T-helper 22 cell (primary cell): ENCODE measurements around the gene DDIT4.
A peak's percentile ranks its signal among the peaks of the same experiment; 100 is the strongest.
"Not testable (repeated sequence)": the region's sequence is repeated elsewhere in the genome, so short reads cannot be mapped to it uniquely, and the experiment has no call there.

Experiments
- DNase-seq: peaks from one replicate; pipeline ENCODE4 v3.0.0-alpha.2; 2020; ENCODE audit warnings: low read depth

Gene DDIT4

DNA sequence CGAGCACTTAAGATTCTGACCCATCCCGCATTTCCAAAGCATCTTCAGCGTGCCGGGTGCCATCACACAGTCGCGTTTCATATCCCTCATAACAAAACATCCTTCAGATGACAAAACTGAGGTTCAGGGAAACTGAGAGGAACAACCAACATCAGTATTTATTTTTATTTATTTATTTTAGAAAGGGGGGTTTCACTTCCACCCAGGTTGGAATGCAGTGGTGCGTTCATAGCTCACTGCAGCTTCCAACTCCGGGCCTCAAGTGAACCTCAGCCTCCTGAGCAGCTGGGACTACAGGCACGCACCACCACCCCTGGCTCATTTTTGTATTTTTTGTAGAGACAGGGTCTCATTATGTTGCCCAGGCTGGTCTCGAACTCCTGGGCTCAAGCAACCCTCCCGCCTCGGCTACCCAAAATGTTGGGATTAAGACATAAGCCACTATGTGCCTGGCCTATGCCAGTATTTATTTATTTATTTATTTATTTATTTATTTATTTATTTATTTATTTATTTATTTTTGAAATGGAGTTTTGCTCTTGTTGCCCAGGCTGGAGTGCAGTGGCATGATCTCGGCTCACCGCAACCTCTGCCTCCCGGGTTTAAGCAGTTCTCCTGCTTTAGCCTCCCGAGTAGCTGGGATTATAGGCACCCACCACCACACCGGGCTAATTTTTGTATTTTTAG lies 24.4 kb upstream of the DDIT4 start:
- not testable (repeated sequence) for DNase-seq

DNA sequence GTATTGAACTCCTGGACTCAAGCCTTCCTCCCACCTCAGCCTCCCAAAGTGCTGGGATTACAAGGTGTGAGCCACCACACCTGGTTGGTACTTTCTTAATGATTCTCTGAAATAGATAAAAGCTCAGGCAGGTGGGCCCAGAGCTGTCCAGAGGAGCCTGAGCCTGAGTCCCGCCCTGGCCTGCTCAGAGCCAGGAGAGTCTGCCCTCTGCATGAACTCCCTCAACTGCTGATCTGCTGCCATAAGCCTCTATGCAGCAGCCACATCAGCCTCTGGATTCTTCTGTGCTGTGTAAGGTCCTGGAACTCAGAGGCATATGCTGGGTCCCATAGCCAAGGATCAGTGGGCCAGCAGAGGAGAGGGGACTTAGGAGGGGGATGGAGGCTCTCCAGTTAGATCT lies 23.1 kb upstream of the DDIT4 start:
- DNase-seq, result no peak

- no peak for DNase-seq
These were observed 22.1 kb upstream of the DDIT4 start for GRCh38 chr10:72251635-72252034.

- DNase-seq, result no peak
These were observed 20.8 kb upstream of the DDIT4 start for GRCh38 chr10:72252972-72253371.

- DNase-seq, result no peak
These were observed 20.1 kb upstream of the DDIT4 start for GRCh38 chr10:72253578-72253977.

- no peak for DNase-seq
These were observed 18.7 kb upstream of the DDIT4 start for GRCh38 chr10:72254813-72255568.

- DNase-seq, result no peak
These were observed 17.6 kb upstream of the DDIT4 start for GRCh38 chr10:72255977-72256729.

- no peak for DNase-seq
These were observed 16.5 kb upstream of the DDIT4 start for GRCh38 chr10:72257051-72257892.

- no peak for DNase-seq
These were observed 15.1 kb upstream of the DDIT4 start for GRCh38 chr10:72258617-72259016.

GRCh38 chr10:72259491-72260238 lies 14.1 kb upstream of the DDIT4 start:
- no peak for DNase-seq

- DNase-seq, result peak; percentile 77
These were observed 13.3 kb upstream of the DDIT4 start for GRCh38 chr10:72260239-72260975.

GRCh38 chr10:72260976-72261783 lies 12.5 kb upstream of the DDIT4 start:
- peak; percentile 62 for DNase-seq

DNA sequence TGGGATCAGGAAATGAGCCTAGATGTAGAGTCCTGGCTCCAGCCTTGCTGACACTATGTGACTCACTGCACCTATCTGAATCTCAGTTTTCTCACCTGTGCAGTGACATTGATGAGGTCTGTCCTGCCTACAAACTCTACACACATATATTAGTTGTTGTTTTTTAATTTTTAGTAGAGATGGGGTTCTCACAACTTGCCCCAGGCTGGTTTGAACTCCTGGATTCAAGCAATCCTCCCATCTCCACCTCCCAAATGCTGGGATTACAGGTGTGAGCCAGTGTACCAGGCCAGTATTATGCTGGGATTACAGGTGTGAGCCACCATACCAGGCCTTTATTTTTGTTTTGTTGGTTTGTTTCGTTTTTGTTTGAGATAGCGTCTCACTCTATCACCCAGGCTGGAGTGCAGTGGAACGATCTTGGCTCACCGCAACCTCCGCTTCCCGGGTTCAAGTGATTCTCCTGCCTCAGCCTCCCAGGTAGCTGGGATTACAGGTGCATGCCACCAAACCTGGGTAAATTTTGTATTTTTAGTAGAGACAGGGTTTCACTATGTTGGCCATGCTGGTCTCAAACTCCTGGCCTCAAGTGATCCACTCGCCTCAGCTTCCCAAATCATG lies 11.8 kb upstream of the DDIT4 start:
- DNase-seq, result peak; percentile 19

DNA sequence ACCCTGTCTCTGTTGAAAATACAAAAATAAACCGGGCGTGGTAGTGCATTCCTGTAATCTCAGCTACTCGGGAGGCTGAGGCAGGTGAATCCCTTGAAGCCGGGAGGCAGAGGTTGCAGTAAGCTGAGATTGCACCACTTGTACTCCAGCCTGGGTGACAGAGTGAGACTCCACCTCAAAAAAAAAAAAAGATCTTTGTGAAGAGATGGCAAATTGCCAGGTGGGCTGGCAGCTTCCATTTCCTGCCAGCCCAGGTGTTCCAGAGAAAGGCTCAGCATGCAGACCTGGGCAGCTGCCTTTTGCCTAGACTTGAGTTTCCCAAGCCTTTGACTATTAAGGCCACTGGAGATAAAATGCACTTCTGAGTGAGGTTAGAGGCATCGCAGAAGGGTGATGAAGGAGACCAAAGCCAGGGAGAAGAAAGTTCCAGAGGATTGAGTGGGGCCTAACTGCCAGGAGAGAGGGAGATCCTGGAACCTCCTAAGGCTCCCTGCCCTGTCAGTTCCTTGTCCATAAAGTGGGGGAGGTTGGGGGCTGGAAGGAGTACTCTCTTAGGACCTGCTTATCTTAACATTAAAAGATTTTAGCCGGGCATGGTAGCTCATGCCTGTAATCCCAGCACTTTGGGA lies 10.0 kb upstream of the DDIT4 start:
- DNase-seq, result peak; percentile 21

DNA sequence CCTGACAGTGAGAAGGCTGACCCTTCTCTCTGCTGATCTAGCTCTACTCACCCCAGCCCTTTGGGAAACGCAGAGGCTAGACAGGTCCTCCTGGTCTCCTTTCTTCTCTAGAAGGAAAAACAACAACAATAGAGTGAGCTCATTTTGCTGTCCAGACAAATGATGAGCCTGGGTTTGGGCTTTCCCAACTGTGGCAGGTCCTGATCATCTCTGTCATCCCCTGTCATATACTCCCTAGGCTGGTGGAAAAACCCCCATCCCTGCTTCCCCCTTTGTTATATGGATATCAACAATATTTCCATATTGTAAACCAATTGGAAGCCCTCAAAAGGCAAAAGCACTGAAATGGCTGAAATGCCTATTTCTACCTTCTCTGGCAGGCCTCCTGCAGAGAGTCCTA lies 9.2 kb upstream of the DDIT4 start:
- DNase-seq, result no peak

GRCh38 chr10:72265508-72265907 lies 8.2 kb upstream of the DDIT4 start:
- DNase-seq, result no peak

- no peak for DNase-seq
These were observed 7.5 kb upstream of the DDIT4 start for GRCh38 chr10:72265990-72266865.

- DNase-seq, result no peak
These were observed 6.3 kb upstream of the DDIT4 start for GRCh38 chr10:72267381-72267780.
